HG02571 (cell line): ENCODE results near the gene TTC16.
"Not testable (repeated sequence)": the region's sequence is repeated elsewhere in the genome, so short reads cannot be mapped to it uniquely, and the experiment has no call there.

Experiments used
- ATAC-seq: cut with Tn5 transposase; IDR thresholded peaks from one replicate; pipeline ENCODE4 v1.9.1; 2021; ENCODE audit warnings: mild to moderate bottlenecking, moderate library complexity; ENCODE audit not compliant: unreplicated experiment

Gene TTC16

DNA sequence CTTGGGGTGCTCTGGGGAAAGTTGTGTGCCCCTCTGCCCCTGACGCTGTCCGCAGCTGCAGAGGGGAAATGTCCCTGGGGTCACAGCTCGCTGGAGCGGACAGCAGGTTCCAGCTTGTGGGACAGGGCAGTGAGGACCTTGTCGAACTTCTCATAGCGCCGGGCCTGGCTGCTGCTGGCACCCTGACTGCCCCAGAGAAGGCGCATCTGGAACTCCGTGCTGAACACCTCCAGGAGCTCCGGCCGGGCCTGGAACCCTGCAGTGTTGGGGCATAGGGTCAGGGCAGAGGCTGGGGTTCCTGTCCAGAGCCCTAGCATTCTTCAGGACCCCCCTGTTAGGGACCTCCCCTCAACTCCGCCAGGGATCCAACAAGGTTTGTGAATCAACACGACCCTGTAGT lies 22.8 kb downstream of the TTC16 start:
- no peak for ATAC-seq

GRCh38 chr9:127739614-127740330 lies 23.9 kb downstream of the TTC16 start:
- no peak for ATAC-seq

DNA sequence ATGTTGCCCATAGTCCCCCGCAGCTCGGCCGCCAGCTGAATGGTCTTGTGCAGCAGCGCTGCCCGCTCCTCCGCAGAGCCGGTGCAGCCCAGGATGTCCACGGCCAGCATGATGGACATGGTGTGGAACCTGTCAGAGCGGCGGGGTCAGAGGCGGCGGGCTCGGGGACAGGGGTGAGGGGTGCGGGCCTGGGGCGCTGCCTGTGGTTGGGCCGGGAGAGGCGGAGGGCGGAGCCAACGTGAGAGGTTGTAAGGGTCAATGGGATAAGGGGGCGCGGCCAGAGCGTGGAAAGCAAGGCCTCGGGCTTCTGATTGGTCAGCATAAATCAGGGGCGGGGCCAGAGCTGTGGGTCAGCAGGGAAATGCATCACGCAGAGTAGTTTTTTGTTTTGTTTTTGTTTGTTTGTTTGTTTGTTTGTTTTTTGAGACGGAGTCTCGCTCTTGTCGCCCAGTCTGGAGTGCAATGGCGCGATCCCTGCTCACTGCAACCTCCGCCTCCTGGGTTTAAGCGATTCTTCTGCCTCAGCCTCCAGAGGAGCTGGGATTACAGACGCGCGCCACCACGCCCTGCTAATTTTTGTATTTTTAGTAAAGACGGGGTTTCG lies 26.1 kb downstream of the TTC16 start:
- no peak for ATAC-seq

DNA sequence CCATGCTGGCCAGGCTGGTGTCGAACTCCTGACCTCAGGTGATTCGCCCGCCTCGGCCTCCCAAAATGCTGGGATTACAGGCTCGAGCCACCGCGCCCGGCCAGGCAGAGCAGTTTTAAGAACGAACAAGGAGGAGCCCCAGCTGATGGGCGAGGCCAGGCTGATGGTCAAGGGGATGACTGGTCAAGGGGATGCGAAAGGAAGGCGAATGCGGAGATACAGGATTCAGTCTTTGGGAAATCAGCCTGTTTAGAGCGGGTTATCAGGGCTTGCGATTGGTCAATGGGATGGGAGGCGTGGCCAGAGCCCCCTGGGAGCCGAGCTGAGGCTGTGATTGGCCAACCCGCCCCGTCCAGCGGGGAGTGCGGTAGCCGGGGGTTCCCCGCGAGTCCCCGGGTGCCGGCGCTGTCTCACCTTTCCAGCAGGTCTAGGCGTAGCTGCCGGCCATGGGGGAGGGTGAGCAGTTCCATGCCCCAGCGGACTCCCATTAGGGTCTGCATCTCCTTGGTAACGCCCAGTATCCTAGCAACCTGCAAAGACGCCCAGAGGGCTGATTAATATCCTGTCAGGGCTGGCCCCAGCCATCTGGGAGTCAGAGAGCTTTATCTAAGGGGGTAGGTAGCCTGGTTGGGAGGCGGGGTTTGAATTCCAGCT lies 26.7 kb downstream of the TTC16 start:
- no peak for ATAC-seq

GRCh38 chr9:127744398-127745110 lies 28.7 kb downstream of the TTC16 start:
- ATAC-seq: no peak

GRCh38 chr9:127746959-127747569 lies 31.2 kb downstream of the TTC16 start:
- no peak for ATAC-seq

- no peak for ATAC-seq
These were observed 33.4 kb downstream of the TTC16 start for GRCh38 chr9:127749090-127749787.

DNA sequence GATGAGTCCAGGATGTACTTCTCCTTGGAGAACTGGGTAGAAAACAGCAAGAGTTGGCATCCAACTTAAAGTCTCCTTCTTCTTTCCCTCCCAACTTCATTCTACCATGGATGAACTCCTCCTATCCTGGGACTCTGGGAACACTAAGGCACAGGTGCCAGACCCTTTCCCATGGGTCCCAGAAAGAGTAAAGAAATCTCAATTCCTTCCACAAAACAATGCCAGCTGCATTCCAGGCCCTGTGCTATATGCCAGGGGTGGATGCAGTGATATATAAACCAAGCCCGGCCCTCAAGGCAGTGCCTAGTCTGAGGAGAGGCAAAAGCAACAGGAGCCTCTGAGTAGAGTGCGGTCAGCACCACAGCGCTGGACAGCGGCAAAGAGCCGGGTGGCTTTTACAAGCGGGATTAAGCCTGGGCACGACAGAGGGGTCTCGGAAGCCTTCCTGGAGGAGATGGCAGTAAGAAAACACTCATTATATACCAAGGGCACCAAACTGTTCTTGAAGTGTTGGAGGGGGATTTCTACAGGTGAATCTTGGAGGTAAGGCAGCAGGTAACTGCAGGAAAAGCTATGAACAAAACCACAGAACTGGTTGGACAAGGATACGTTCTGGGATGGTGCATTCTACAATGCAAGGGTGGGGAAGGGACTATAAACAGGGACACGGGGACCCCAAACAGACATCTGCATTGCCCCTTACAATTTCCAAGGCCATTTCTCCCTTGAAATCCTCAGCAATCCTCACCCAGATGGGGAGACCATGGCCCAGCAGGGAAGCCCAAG lies 35.6 kb downstream of the TTC16 start:
- ATAC-seq: no peak

DNA sequence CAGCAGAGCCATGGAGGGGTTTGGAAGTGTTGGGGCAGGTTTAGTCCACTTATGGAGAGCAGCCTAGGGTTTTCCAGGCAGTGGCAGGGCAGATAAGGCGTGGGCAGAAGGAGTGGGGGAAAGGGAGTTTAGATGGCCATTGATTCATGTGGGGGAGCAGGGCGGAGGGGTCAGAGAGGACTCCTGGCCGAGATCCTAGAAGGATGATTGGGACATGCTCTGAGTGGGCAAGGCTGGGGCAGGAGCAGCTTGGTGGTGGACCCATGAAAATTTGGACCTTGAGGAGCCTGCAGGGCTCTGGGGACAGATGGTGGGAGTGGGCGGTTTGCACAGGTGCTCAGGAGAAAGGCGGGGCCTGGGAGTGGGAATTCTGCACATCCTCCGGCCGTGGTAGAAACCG lies 37.3 kb downstream of the TTC16 start:
- ATAC-seq: no peak

- no peak for ATAC-seq
These were observed 37.7 kb downstream of the TTC16 start for GRCh38 chr9:127753622-127754021.

DNA sequence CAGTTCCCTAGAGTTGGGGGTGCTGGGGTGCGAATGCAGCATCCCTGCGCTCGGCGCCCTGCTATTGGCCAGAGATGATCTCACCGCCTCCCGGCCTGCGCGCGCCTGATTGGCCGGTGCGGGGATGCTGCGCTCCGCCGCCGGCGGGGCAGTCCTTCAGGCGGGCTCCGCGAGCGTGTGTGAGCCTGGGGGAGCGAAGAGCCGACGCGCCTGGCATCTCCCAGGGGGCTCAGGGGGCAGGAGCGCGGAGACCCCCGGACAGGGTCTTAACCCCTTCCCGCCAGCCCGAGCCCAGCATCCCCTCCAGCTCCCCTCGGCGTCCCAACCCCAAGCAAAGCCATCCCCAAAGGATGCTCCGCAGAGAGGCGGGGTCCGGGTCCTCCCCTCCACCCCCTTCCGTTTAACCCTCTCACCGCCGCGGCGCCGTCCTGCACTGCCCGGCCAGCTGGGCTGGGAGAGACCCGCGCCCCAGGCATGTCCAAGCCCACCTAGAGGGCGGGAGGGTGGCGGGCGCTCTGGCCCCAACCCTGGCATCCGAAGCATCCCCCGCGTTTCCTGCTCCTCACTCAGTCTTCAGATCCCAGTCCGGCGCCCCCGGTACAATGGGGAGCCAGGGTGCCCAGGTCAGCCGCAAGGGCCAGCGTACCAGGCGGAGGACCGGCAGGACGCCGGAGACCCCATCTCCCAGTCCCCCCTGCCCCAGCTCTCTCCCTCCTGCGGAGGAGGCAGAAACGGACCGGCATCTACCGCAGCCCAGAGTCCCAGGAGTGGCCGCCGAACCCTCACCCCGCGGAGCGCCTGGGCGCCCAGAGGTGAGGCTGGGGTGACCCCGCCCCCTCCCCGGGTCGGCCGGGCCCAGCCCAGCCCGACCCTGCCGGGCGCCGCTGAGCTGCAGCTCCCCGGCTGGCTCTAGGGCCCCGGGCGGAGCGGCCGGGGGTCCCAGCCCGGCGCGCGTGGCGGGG lies 38.5 kb downstream of the TTC16 start:
- no peak for ATAC-seq

DNA sequence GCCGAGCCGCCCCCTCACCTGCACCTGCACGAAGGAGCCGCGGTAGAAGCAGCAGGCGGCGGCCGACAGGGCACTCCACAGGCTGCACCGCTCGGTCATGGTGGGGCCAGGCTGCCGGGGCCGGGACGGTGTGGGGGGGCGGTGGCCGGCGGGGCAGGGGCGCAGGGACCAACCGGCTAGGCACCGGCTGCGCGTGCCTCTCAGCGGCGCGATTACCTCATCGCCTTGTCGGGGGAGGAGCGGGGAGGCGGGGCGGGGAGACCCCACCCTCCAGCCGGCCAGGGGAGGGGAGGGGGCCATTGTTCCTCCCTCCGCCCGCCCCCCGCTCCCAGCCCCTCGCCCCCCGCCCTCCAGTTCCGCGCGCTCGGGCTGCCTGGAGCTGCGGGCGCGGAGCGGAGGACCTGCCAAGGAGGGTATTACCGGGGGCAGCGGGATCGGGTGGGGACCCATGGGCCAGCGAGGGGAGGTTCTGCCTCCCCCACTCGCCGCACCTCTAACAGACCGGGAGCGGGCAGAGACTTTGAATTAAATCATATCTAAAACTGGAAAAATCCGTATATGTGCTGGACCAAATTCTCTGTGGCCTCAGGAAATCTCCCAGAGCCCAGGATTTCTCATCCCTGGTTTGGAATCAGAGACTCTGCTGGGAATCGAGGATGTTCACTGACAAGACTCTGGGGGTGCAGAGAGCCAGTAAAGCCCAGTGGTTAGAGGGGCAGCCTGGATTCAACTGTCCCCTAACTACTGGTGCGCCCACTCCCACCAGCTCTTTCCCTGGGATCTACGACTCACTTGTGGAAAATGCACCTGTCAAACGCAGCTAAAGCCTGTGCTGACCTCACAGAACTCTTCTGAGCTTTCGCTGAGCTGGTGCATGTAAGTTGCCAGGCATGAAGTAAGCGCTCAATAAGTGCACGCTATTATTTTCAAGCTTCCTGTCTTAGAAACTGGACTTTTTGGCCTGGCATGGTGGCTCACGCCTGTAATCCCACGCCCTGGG lies 39.5 kb downstream of the TTC16 start:
- no peak for ATAC-seq

- no peak for ATAC-seq
These were observed 40.4 kb downstream of the TTC16 start for GRCh38 chr9:127756233-127756632.

- not testable (repeated sequence) for ATAC-seq
These were observed 40.9 kb downstream of the TTC16 start for GRCh38 chr9:127756776-127757175.

GRCh38 chr9:127758843-127759242 lies 43.0 kb downstream of the TTC16 start:
- no peak for ATAC-seq

DNA sequence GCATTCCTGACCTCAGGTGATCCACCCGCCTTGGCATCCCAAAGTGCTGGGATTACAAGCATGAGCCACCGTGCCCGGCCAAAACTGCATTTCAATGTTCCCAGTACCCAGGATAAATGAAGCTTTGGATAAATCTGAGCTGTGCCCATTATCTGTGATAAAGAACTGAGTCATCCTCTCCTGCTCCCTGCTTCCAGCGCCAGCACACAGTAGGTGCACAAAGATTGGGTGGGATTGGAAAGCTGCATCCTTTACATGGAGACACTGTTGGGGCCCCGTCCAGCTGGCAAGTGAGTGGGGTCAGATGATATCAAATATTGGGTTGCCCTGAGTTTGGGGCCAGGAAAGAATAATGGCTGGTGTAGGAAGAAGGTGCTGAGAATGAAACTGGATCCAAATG lies 45.2 kb downstream of the TTC16 start:
- no peak for ATAC-seq

DNA sequence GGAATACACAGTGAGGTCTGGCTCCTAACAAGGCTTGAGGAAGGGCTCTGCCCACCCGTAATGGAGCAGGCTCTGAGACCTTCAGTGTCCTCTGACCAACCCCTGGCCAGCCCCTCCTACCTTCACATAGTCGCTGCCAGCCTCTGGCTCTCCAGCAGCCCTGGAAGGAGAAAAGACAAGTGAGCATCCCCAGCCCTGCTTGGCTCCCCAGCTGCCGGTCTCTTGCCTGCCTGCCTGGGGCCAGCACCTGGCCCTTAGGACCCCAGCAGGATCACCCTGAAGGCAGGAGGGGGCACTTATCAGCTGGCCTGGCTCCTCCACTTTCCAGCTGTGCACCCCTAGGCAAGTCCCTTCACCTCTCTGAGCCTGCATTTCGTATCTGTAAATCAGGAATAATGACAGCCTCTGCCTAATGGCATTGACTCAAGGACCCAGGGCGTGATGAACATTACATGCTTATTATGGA lies 45.6 kb downstream of the TTC16 start:
- no peak for ATAC-seq
